Fibroblast of skin of abdomen (primary cell): ENCODE measurements around the gene SH3BP2.

Experiments
- DNase-seq: peaks from one replicate; pipeline ENCODE4 v3.0.0-alpha.2; 2013

The SH3BP2 gene

GRCh38 chr4:2882341-2882740, 89.5 kb downstream of the SH3BP2 start:
- DNase-seq, result no peak

DNA sequence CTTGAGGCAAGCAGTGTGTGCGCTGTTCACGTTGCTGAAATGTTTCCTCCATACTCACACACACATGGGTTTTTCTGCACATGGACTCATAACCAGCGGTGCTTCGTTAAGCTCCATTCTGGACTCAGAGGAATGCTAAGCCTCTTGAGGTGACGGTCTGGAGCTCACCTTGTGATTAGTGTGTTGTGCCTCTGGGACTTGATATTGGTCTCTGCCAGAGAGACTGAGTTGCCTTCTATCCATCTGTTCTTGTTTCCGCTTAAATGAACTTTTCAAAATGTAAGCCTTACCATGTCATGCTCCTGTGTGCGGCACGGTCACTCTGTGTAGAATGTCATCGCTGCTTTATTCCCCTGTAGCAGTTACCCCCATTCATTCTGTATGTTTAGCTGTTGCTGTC, 93.3 kb downstream of the SH3BP2 start:
- DNase-seq, result no peak

- no peak for DNase-seq
These were observed 93.7 kb downstream of the SH3BP2 start for GRCh38 chr4:2886622-2887021.

DNA sequence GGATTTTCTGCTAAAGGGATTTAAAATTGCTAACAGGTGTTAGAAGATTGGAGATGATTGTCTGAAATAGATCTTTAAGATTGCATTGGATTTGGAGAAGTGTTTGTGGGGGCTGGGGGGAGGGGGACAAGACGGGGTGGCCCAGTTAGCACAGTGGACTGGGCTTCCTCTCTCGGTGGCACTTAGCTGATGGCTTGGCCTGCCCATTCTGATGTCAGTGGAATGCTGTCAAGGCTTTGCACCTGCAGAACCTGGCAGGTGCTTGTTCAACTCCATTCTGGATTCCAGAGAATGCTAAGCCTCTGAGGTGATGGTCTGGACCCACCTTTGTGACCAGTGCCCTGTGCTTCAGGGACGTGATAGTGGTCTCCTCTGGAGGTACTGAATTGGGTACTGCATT, 94.5 kb downstream of the SH3BP2 start:
- DNase-seq, result no peak

GRCh38 chr4:2888886-2889285, 96.0 kb downstream of the SH3BP2 start:
- peak; percentile 37 for DNase-seq
